OCI-LY7 (cell line): ENCODE data around the gene ORC3. TPM values are rescaled to one million over a fixed set of nuclear protein-coding genes. Genes with fewer than 3 reads are reported as not detected.

Experiments used
- BruUV-seq: library from RNA; stranded (reverse); fragments of 400-500 nt; replicated peaks from 2 replicates; lab custom pipeline; 2021; lab: Mats Ljungman, UMichigan
- CTCF ChIA-PET: fragments of 300-600 bp; sonication (Branson Sonifier 250); formaldehyde crosslinking; loops from one replicate; lab custom pipeline; 2022; ENCODE audit warnings: antibody characterized with exemption; ENCODE audit not compliant: unreplicated experiment; lab: Charles Lee
- POLR2A ChIA-PET: fragments of 300-600 bp; sonication (Branson Sonifier 250); formaldehyde crosslinking; loops from one replicate; lab custom pipeline; 2022; ENCODE audit warnings: antibody characterized with exemption; lab: Charles Lee
- DNase-seq: peaks from one replicate; pipeline ENCODE4 v3.0.0-alpha.2; 2015; ENCODE audit warnings: low spot score
- H2AFZ ChIP-seq: fragments of 200-600 bp; sonication (generic), shearing (Covaris generic); 2 replicates; pipeline ENCODE4 v1.6.1; 2014; ENCODE audit warnings: mild to moderate bottlenecking, antibody characterized with exemption, low read length, moderate library complexity
- H3K27ac ChIP-seq: fragments of 200-600 bp; sonication (generic); 2 replicates; pipeline ENCODE4 v1.5.1; 2014; ENCODE audit warnings: mixed run types, low read depth, mild to moderate bottlenecking, moderate library complexity, low read length, inconsistent platforms; ENCODE audit not compliant: poor library complexity, severe bottlenecking
- H3K36me3 ChIP-seq: fragments of 200-600 bp; sonication (generic); 2 replicates; pipeline ENCODE4 v1.6.1; 2014; ENCODE audit warnings: mild to moderate bottlenecking, antibody characterized with exemption, low read length, moderate library complexity, mixed read lengths; ENCODE audit not compliant: insufficient read depth
- H3K4me1 ChIP-seq: fragments of 200-600 bp; sonication (generic); 2 replicates; pipeline ENCODE4 v1.5.1; 2014; ENCODE audit warnings: mild to moderate bottlenecking, low read length; ENCODE audit not compliant: insufficient read depth, poor library complexity, severe bottlenecking
- H3K4me2 ChIP-seq: fragments of 200-600 bp; sonication (generic); 2 replicates; pipeline ENCODE4 v1.6.1; 2014; ENCODE audit warnings: mild to moderate bottlenecking, low read length
- H3K4me3 ChIP-seq: fragments of 200-600 bp; sonication (generic); 2 replicates; pipeline ENCODE4 v1.5.1; 2014; ENCODE audit warnings: mild to moderate bottlenecking, low read depth, low read length; ENCODE audit not compliant: poor library complexity, severe bottlenecking
- H3K79me2 ChIP-seq: fragments of 200-600 bp; sonication (generic); 2 replicates; pipeline ENCODE4 v1.6.1; 2016; ENCODE audit warnings: low read depth, mild to moderate bottlenecking, low read length, moderate library complexity, mixed read lengths; ENCODE audit not compliant: insufficient read depth
- H3K9me2 ChIP-seq: fragments of 200-600 bp; sonication (generic); 2 replicates; pipeline ENCODE4 v1.6.1; 2016; ENCODE audit warnings: mild to moderate bottlenecking, low read length, mixed read lengths; ENCODE audit not compliant: insufficient read depth
- H3K9me3 ChIP-seq: fragments of 200-600 bp; sonication (generic); 2 replicates; pipeline ENCODE4 v1.6.1; 2014; ENCODE audit warnings: mild to moderate bottlenecking, mixed run types, low read length, mixed read lengths
- H4K20me1 ChIP-seq: fragments of 200-600 bp; sonication (generic); 2 replicates; pipeline ENCODE4 v1.6.1; 2014; ENCODE audit warnings: mild to moderate bottlenecking, antibody characterized with exemption, low read length, moderate library complexity, mixed read lengths; ENCODE audit not compliant: insufficient read depth
- CTCF ChIP-seq: fragments of 200-600 bp; sonication (generic); conservative IDR thresholded peaks from 2 replicates; pipeline ENCODE4 v1.5.1; 2014; ENCODE audit warnings: mild to moderate bottlenecking, antibody characterized with exemption, low read length, moderate library complexity, mixed read lengths
- EZH2phosphoT487 ChIP-seq: fragments of 200-600 bp; sonication (generic); IDR thresholded peaks from 2 replicates; pipeline ENCODE4 v1.6.1; 2018; ENCODE audit warnings: low read depth, borderline replicate concordance, mild to moderate bottlenecking, mixed run types, antibody characterized with exemption, low read length, moderate library complexity, mixed read lengths
- intact Hi-C: fragments of 100-400 bp; cut with micrococcal nuclease; formaldehyde crosslinking; loops from one replicate; pipeline ENCODE4 v1.10.0; 2022; ENCODE audit not compliant: unreplicated experiment
- total RNA-seq, 2 experiments: library from RNA; depleted of rRNA in 1 of 2; stranded (reverse); fragments of >200 nt in 1 of 2; shearing (Covaris generic) in 1 of 2; gene quantifications; 2 replicates each; pipeline ENCODE4 v1.2.3, GENCODE V29; 2014 to 2022

The ORC3 gene
- total RNA-seq, 2 experiments from 2014 or later: 34.8 to 45.0 TPM

GRCh38 chr6:87639373-87639772 lies 49.4 kb downstream of the ORC3 start:
- H2AFZ ChIP-seq: no peak overlapping the region
- no peak for DNase-seq
- no peak overlapping the region for H3K4me3 ChIP-seq
- H3K4me2 ChIP-seq: no peak overlapping the region
- H3K9me3 ChIP-seq: no peaks in the 10 kb centered on the region
- ChIA-PET POLR2A (interaction anchor here (0.6 to 0.7 kb wide), 3 partner anchors 8 to 120 kb away, joined by 4 to 9 read pairs (median 4); no protein-coding TSS in a partner anchor), CTCF (no interaction called here)
- no peaks in the 10 kb centered on the region for H4K20me1 ChIP-seq
- TF ChIP-seq CTCF (no peak), EZH2phosphoT487 (no peak)
- H3K27ac ChIP-seq: no peak overlapping the region
- intact Hi-C loops: no loop called here
- H3K9me2 ChIP-seq: no peaks in the 10 kb centered on the region
- peaks cover 6% of the 10 kb centered on the region for H3K4me1 ChIP-seq
- H3K79me2 ChIP-seq: no peaks in the 10 kb centered on the region
- peaks cover 58% of the 10 kb centered on the region for H3K36me3 ChIP-seq
- no TSS peak for BruUV-seq

- Histone ChIP-seq H4K20me1 (no peaks in the 10 kb centered on the region), H3K4me2 (no peak overlapping the region), H3K79me2 (no peaks in the 10 kb centered on the region), H2AFZ (no peak overlapping the region), H3K4me3 (no peak overlapping the region), H3K27ac (no peak overlapping the region), H3K9me2 (no peaks in the 10 kb centered on the region), H3K9me3 (no peaks in the 10 kb centered on the region), H3K4me1 (peaks cover 11% of the 10 kb centered on the region), H3K36me3 (peaks cover 43% of the 10 kb centered on the region)
- DNase-seq: no peak
- ChIA-PET CTCF (no interaction called here), POLR2A (interaction anchor here (0.6 to 1.2 kb wide), 7 partner anchors 12 to 409 kb away, joined by 3 to 5 read pairs (median 3); no protein-coding TSS in a partner anchor)
- intact Hi-C loops: no loop called here
- TF ChIP-seq CTCF (no peak), EZH2phosphoT487 (no peak)
- BruUV-seq: no TSS peak
Observed at GRCh38 chr6:87641065-87641692, 51.2 kb downstream of the ORC3 start.

GRCh38 chr6:87645080-87645479 lies 55.1 kb downstream of the ORC3 start:
- H3K9me2 ChIP-seq: no peaks in the 10 kb centered on the region
- intact Hi-C loops: no loop called here
- TF ChIP-seq CTCF (no peak), EZH2phosphoT487 (no peak)
- H4K20me1 ChIP-seq: no peaks in the 10 kb centered on the region
- H3K79me2 ChIP-seq: no peaks in the 10 kb centered on the region
- peaks cover 23% of the 10 kb centered on the region; the same call in 1 of the 2 replicates for H3K36me3 ChIP-seq
- peak overlapping the region; percentile 38; the same call in 1 of the 2 replicates for H3K4me2 ChIP-seq
- POLR2A ChIA-PET: interaction anchor here (0.7 kb wide), 3 partner anchors 57 to 364 kb away, joined by 3 to 5 read pairs (median 3); partner anchors contain the start of gene AKIRIN2
- BruUV-seq: no TSS peak
- H3K4me1 ChIP-seq: peaks cover 6% of the 10 kb centered on the region
- DNase-seq: no peak
- CTCF ChIA-PET: interaction anchor here (0.5 kb wide), 1 partner anchor 109 kb away, joined by 3 read pairs; no protein-coding TSS in a partner anchor
- H3K9me3 ChIP-seq: no peaks in the 10 kb centered on the region
- H2AFZ ChIP-seq: no peak overlapping the region
- H3K4me3 ChIP-seq: no peak overlapping the region
- no peak overlapping the region for H3K27ac ChIP-seq
